COLO668 (cell line): Measurements from ENCODE around the gene GRK3.
"Not testable (repeated sequence)": the region's sequence is repeated elsewhere in the genome, so short reads cannot be mapped to it uniquely, and the experiment has no call there.

Experiments
- DNase-seq: peaks from one replicate; lab custom pipeline; 2025; ENCODE audit not compliant: unreplicated experiment; lab: John Stamatoyannopoulos, UW

GRK3 gene

DNA sequence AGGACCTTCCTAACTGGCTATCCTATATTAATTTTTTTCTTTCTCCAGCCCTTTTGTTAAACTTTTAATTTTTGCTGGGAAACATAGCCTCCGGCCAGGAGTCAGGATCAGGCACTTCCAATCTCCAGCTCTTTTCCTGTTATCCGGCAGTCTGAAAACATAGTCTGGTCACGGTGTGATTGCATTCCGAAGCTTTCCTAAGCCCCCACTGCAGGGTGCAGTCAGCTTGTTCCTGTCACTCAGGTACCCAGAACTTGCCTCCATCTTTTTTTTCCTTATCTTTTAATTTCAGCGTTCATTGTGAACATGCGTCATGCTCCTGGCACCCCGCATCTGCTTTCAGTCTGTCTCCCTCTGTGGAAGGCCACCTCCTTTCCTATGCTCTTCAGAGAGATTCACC, 59.4 kb downstream of the GRK3 start:
- DNase-seq: no peak

GRCh38 chr22:25624476-25624875, 60.0 kb downstream of the GRK3 start:
- DNase-seq: no peak

- not testable (repeated sequence) for DNase-seq
Measured at GRCh38 chr22:25625747-25626623, 61.5 kb downstream of the GRK3 start.

GRCh38 chr22:25626624-25626990, 62.1 kb downstream of the GRK3 start:
- DNase-seq: no peak

GRCh38 chr22:25627271-25627852, 62.9 kb downstream of the GRK3 start:
- peak; percentile 17 for DNase-seq

GRCh38 chr22:25628494-25628893, 64.0 kb downstream of the GRK3 start:
- peak; percentile 21 for DNase-seq

DNA sequence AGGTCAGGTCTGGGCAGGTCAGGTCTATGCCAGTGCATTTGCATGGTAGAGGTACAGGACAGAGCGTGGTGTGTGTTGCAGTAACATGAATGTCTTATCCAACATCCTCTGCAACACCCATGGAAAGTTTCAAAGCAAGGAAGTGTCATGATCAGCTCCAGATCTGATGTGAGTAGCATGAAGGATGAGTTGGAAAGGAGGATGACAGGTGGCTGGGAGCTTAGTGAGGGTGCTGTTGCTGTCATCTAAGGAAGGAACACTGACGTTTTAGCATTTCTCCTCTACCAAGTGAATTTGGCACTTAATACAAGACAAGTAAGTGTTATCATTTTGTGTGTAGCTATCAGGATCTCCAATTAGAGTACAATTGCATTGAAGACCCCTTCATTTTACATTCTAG, 65.1 kb downstream of the GRK3 start:
- DNase-seq: no peak

DNA sequence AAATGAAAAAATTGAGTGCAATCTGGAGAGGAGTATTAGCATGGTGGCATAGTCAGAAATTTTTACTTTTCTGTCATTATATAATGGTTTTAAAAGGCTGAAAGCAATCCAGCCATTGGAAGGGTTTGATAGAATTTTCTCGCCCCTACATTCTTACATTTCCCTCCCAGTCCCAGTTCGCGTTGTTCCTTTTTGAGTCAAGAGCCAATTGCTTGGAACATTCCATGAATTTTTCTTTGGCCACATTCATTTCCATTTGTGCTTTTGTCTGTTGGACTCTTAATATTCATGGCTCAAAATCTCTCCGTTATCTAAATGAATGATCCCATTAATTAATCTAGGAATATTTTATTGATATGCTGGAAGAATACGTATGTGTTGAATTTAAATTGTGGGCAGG, 66.0 kb downstream of the GRK3 start:
- DNase-seq: no peak

- DNase-seq: no peak
Measured at GRCh38 chr22:25636323-25636722, 71.8 kb downstream of the GRK3 start.

DNA sequence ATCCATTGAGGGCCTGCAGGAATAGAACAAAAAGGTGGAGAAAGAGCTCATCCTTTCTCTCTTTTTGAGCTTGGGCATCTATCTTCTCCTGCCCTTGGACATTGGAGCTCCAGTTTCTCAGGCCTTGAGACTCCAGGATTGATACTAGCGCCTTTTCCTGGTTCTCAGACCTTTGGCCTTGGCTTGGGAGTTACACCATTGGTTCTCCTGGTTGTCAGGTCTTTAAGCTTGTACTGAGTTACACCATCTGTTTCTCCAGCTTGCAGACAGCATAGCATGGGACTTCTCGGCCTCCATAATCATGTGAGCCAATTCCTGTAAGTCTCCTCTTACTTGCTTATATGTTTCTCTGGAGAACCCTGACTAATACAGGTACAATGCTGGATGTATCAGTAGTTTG, 72.6 kb downstream of the GRK3 start:
- DNase-seq: no peak

DNA sequence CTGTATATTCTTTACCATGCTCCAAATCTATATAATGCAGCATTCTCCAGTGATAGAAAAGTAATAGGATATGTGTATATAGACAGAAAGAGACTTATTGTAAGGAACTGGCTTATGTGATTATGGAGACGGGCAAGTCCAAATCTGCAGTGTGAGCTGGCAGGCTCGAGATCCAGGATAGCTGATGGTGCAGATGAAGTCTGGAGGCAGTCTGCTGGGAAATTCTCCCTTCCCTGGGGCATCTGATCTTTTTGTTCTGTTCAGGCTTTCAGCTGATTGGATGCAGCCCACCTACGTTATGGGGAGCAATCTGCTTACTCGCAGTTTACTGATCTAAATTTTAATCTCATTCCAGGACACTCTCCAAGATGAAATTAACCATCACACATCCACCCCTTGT, 73.2 kb downstream of the GRK3 start:
- DNase-seq: no peak

GRCh38 chr22:25638638-25639037, 74.2 kb downstream of the GRK3 start:
- no peak for DNase-seq

DNA sequence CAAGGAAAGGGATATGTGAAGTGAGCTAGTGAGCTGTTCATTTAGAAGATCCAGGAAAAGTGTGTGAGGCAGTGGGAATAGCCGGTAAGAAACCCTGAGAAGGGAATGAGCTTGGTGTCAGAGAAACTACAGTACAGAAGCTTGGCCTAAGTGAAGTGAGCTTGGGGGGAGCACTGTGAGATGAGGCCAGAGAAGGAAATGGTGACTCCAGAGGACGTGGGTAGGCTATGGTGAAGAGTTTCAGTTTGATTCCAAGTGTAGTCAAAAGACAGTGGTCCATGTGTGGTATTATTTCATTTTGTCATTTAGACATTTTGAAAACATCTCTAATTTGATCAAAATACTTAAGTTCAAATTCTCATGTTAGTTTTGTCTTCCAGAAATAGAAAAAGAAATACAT, 77.2 kb downstream of the GRK3 start:
- no peak for DNase-seq

GRCh38 chr22:25643232-25644000, 78.9 kb downstream of the GRK3 start:
- no peak for DNase-seq

- DNase-seq: no peak
Measured at GRCh38 chr22:25644122-25644521, 79.6 kb downstream of the GRK3 start.

DNA sequence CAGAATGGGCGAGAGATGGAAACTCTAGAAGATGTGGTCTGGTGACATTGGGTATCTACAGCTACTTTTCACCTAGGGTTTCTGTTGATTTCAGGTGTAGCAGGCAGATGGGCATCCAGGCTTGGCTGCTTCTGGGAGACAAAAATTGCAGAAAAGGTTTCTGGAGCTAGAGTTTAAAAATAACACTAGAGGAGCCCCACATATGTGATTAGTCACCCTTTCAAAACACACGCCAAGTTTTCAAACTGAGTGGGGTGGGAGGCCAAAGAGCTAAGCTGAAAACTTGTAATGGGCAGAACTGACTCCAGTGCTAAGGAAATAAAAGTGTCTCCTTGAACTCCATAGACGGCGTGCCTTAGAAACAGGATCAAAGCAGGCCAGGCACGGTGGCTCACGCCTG, 80.8 kb downstream of the GRK3 start:
- DNase-seq: no peak

DNA sequence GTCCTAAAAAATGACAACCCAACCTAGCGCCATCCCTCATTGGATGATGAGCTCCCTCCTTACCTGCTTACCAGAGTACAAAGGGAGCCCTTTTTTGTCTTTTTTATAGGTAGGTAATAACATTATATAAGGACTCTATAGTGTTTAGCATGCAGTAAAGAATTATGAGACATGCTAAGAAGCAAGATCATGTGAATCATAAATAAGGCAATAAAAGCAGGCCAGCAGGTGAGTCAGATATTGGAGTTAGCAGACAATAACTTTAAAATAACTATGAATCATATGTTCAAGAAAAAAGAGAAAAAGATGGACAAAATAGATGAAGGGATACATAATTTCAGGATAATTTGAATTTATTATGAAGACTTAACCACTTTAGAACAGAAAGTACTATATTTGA, 81.5 kb downstream of the GRK3 start:
- DNase-seq: no peak

GRCh38 chr22:25650833-25651232, 86.4 kb downstream of the GRK3 start:
- no peak for DNase-seq

DNA sequence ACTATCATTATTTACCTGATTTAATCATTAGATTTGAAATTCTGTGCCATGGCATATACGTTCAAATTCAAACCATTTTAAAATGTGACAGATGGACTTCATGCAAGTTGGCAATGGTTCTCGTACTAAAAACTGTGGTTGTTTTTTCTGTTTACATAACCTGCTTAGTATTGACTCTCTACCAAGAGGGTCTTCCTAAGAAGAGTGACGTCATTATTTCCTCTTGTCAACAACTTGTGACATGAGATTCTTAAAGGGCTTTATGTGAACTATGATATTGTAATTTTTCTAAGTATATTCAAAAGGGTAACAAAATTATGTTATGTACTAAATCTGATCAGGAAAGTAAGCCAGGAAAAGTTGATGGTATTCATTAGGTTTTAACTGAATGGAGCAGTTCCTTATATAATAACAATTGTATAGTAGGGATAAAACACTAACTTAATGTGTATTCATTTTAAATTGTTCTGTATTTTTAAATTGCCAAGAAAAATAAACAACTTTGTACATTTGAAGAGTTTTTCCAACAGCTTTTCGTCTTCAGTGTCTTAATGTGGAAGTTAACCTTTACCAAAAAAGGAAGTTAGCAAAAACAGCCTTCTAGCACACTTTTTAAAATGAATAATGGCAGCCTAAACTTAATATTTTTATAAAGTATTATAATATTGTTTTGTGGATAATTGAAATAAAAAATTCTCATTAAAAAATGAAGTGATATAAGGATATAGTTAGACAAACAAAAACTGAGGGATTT, 87.0 kb downstream of the GRK3 start:
- DNase-seq: no peak

DNA sequence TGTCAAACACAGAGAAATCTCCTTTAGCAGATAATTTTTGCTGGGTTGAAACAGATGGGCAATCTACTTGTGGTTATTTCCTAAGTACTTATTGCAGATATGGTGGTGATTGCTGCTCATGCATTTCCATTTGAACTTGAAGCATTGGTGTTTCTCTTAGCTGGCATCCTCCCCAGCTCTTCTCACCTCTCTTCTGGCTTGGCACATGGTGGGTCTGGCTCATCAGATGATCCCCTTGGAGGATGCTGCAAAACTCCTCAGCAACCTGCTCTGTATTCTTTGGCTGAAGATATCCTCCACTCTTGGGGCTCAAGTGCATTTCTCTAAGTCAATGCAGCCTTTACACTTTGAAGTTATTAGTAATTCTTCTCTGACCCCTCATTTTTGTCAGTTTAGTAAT, 90.2 kb downstream of the GRK3 start:
- no peak for DNase-seq

DNA sequence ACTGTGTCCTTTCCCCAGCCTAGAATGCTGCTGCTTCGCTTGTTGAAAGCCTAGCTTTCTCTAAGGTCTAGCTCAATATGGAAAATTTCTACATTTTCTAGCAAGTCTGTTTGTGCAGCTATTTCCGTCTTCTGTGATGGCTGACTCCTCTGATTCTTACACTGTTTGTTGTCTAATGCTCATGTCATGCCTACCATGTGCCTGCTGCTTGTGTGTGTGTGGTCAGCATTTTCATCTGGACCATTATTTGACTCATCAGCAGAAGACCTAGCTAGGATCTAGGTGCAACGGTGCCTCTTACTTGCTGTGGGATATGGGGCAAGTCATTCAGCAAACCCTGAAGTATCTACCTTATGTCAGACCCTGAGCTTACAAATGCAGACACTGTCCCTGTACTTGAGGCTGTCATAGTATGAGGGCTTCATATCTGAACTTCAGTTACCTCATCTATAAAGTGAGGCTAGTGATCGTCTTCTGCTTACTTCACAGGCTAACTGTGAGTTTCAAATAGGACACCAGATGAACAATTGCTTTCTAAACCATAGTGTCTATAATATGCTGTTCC, 91.0 kb downstream of the GRK3 start:
- DNase-seq: no peak
